ENCODE measurements around the gene SLC16A1.
"Not testable (repeated sequence)": the region's sequence is repeated elsewhere in the genome, so short reads cannot be mapped to it uniquely, and the experiment has no call there.

The SLC16A1 gene, protein sequence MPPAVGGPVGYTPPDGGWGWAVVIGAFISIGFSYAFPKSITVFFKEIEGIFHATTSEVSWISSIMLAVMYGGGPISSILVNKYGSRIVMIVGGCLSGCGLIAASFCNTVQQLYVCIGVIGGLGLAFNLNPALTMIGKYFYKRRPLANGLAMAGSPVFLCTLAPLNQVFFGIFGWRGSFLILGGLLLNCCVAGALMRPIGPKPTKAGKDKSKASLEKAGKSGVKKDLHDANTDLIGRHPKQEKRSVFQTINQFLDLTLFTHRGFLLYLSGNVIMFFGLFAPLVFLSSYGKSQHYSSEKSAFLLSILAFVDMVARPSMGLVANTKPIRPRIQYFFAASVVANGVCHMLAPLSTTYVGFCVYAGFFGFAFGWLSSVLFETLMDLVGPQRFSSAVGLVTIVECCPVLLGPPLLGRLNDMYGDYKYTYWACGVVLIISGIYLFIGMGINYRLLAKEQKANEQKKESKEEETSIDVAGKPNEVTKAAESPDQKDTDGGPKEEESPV

GRCh38 chr1:112955773-112956543 lies at the start of gene SLC16A1:
Gene SLC16A1, minus strand, starts transcription at chr1:112956196. Its CDS starts 26,888 bp downstream, at chr1:112929308.
- no peak for DNase-seq

GRCh38 chr1:113003751-113004690 lies 48.0 kb upstream of the SLC16A1 start:
- no peak for DNase-seq

GRCh38 chr1:113002297-113002696 lies 46.3 kb upstream of the SLC16A1 start:
- DNase-seq, result no peak

- DNase-seq, result no peak
These were observed 42.7 kb upstream of the SLC16A1 start for GRCh38 chr1:112998592-112999235.

GRCh38 chr1:112997781-112998180 lies 41.8 kb upstream of the SLC16A1 start:
- DNase-seq, result no peak

DNA sequence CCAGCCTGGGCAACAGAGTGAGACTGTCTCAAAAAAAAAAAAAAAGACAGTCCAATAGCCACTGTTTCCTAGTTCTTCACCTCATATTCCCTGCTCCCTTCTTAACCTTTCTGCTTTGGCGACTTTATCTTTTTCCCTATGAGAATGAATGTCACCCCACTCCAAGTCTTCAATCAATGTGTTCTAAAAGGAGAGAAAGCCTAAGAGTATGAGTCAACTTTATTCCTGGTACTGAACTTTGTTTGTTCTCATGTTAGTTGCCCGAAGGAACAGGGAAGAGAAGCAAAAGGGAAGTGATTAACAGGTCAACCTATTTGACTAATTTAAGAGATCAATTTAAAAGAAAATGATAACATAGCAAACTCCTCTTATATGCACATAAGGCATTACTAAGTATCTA lies 39.9 kb upstream of the SLC16A1 start:
- no peak for DNase-seq

- DNase-seq, result not testable (repeated sequence)
These were observed 39.0 kb upstream of the SLC16A1 start for GRCh38 chr1:112995021-112995420.

GRCh38 chr1:112992780-112993179 lies 36.8 kb upstream of the SLC16A1 start:
- DNase-seq, result no peak

DNA sequence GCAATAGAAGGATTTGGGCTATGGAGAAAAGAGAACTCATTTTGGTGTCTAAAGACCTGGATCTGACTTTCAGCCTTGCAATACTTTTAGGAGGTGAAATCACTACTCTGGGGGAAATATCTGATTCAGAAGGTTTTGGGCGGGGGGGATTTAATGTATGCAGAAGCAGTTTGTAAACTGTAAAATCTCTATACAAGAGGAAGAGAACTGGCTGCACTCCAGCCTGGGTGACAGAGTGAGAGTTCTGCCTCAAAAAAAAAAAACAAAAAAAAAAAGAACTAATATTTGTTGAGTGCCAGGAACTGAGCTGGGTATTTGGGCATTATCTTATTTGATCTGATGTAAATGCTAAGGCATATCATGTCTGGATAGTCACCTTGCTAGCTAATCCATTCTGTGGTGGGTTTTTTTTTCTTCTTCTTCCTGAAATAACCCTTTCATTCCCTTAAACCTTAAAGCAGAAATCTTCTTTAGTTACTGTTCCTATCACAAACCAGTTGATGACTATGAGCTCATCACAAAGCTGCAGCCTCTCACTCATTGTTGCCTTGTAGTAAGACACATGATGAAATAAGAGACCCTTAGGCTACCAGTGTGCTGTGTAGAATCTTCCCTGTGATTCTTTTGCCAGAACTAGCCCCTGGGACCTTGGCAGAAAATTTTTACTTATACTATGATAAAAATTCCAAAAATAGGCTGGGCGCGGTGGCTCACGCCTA lies 35.6 kb upstream of the SLC16A1 start:
- no peak for DNase-seq

GRCh38 chr1:112990271-112990670 lies 34.3 kb upstream of the SLC16A1 start:
- no peak for DNase-seq

- no peak for DNase-seq
These were observed 32.4 kb upstream of the SLC16A1 start for GRCh38 chr1:112988367-112988766.

GRCh38 chr1:112985123-112985522 lies 29.1 kb upstream of the SLC16A1 start:
- DNase-seq, result no peak

DNA sequence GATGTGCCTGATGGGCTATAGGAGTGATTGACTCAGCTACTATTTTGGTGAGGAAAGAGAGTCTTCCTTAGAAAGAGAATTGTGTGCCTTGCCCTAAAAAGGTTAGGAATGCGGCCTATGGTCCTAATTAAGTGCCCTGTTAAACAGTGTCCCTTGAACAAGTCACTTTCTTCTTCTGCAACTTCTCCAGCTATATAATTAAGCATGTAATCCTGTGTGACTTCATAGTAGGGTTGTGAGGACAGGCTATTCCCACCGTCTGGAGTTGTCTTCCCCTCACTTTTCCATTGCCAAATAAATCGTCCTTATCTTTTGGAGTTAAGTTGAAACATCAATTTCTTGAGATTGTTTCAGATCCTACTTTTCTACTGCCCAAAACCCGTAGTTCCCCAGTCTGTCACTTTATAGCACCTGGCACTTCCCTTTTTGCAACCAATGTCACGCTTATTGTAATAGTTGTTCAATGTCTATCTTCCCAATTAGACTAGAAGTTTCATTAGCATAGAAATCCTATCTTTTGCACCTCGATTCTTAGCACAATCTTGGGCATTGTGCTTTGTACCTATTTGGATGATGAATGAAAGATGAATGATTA lies 27.6 kb upstream of the SLC16A1 start:
- no peak for DNase-seq

DNA sequence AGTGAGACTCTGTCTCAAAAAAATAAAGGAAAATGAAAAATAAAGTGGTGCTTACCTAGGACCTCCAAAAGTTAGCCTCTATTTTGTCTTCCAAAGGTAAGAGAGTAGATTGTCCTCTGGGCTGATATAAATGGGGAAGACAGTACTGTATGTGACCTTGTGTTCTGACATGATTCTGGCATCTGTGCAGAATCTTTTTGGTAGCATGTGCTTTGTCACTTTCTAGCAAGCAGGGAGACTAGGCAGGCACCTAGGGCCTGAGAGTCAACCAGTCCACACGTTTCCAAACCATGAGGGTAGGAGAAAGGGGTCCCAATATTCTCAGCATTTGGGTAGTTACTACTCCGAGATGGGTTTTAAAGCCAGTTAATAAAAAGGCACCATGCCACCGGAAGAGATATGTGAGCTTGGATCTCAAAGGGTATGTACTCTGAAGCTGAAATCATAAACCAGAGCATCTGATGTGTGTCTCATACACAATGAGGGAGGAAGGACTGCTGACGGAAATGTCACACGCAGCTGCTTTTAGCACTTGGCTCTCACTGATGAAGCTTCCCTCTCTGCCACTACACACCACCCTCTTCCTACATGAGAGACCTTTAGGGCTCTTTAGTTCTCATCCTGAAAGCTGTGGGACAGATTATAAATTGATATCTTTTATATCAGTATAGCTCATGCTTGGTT lies 27.0 kb upstream of the SLC16A1 start:
- DNase-seq, result no peak

GRCh38 chr1:112982328-112982727 lies 26.3 kb upstream of the SLC16A1 start:
- DNase-seq, result no peak

- not testable (repeated sequence) for DNase-seq
These were observed 25.8 kb upstream of the SLC16A1 start for GRCh38 chr1:112981834-112982233.

GRCh38 chr1:112981426-112981825 lies 25.4 kb upstream of the SLC16A1 start:
- DNase-seq, result no peak

DNA sequence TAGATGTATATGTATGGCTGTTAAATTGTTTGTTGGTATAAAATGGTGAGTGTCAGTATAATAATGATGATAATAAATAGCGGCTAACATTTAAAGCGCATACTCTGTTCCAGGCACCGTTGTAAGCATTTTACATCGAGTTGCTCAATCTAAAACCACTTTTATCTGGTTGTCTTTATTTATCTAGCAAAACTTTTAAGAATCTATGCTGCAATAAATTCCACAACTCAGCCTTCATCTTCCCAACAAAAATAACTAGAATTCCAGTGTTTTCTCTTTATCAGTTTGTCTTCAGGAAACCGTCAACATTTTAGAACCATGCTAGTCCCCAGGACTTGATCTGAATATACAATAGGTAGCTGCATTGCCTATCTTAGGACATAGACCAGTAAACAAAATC lies 19.3 kb upstream of the SLC16A1 start:
- DNase-seq, result no peak

- no peak for DNase-seq
These were observed 18.6 kb upstream of the SLC16A1 start for GRCh38 chr1:112974646-112975045.

DNA sequence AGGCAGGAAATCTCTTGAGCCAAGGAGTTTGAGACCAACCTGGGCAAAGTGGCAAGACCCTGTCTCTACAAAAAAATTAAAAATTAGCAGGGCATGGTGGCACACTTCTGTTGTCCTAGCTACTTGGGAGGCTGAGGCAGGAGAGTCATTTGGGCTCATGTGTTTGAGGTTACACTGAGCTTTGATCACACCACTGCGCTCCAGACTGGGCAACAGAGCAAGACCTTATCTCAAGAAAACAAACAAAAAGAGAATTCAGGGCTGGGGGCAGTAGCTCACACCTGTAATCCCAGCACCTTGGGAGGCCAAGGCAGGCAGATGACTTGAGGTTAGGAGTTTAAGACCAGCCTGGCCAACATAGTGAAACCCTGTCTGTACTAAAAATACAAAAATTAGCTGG lies 17.8 kb upstream of the SLC16A1 start:
- no peak for DNase-seq

GRCh38 chr1:112971006-112971405 lies 15.0 kb upstream of the SLC16A1 start:
- DNase-seq, result no peak
